Fibroblast of lung (primary cell): ENCODE data around the gene SORCS2.

Experiments used
- EZH2 ChIP-seq: IDR thresholded peaks from 2 replicates; pipeline ENCODE4 v1.5.1; 2012; ENCODE audit warnings: low read length, control low read depth, mild to moderate bottlenecking; ENCODE audit errors: missing control alignments
- TF ChIP-seq, protein P1 (sequence below), 2 donors: IDR thresholded peaks in 1 of 2; conservative IDR thresholded peaks in 1 of 2; 1 replicate in 1 of 2; 2 replicates in 1 of 2; pipeline ENCODE4 v1.5.1; 2011 to 2012; ENCODE audit warnings: low read length in 2 of 2, control low read depth in 1 of 2, inconsistent platforms in 1 of 2, low read depth in 1 of 2, mild to moderate bottlenecking in 1 of 2

DNA sequence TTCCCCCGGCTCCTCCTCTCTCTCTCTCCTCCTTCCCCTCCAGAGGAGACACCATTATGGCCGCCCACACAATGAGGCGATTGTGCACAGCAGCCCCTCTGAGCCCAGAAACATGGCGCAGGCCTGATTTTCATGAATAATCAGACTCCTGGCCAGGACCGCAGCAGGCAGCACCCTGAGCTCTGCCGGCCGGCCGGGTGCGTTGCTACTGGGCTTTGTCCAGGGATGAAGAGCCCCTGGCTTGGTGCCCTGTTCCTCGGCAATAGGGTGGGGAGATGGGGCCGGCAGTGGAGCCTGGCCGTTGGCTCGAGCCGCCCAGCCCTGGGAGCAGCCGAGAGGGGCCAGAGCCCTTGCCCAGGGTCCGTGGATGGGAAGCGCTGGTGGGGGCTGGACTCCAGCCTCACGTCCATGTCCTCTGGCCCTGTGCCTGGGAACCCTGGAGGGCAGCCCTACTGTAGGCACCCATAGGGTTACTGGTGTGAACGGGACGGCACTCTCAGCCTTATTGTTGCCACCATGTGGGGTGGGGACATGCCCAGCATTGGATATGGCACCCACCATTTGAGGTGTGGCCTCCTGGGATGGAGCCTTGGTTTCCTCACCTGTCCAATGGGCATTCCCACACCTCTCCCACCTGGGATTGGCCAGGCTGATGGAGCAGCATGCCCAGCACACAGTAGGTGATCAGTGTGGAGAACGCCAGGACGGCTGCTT lies 103.0 kb downstream of the SORCS2 start:
- TF ChIP-seq, protein P1, sequence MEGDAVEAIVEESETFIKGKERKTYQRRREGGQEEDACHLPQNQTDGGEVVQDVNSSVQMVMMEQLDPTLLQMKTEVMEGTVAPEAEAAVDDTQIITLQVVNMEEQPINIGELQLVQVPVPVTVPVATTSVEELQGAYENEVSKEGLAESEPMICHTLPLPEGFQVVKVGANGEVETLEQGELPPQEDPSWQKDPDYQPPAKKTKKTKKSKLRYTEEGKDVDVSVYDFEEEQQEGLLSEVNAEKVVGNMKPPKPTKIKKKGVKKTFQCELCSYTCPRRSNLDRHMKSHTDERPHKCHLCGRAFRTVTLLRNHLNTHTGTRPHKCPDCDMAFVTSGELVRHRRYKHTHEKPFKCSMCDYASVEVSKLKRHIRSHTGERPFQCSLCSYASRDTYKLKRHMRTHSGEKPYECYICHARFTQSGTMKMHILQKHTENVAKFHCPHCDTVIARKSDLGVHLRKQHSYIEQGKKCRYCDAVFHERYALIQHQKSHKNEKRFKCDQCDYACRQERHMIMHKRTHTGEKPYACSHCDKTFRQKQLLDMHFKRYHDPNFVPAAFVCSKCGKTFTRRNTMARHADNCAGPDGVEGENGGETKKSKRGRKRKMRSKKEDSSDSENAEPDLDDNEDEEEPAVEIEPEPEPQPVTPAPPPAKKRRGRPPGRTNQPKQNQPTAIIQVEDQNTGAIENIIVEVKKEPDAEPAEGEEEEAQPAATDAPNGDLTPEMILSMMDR (conservative IDR thresholded peaks at IDR 0.05 in 1 of 2, IDR thresholded peaks at IDR 0.05 in 1 of 2; ENCODE audit: low read depth in 1 of 2, low read length in 2 of 2): no peak
- no peak for TF ChIP-seq EZH2
